AG09319 (cell line): ENCODE measurements around the gene FAM13A.

ENCODE experiments used
- DNase-seq: peaks from one replicate; pipeline ENCODE4 v3.0.0-alpha.2; 2010; ENCODE audit warnings: low read depth; ENCODE audit errors: extremely low read depth
- CTCF ChIP-seq: IDR thresholded peaks from 2 replicates; pipeline ENCODE4 v1.5.1; 2011; ENCODE audit warnings: low read depth, mild to moderate bottlenecking, inconsistent platforms, low read length, moderate library complexity

FAM13A gene

DNA sequence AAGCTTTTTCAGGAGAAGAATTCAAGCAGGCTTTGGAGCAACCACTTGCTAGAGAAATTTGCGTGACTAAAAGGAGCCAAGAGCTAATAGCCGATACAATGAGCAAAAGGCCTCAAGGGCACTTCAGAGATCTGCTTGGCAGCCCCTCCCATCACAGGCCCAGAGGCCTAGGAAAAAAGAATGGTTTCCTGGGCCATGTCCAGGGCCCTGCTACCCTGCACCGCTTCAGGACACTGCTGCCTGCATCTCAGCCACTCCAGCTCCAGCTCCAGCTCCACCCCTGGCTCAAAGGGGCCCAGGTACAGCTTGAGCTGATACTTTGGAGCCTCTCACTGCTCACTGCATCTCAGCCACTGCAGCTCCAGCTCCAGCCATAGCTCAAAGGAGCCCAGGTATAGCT lies 98.9 kb downstream of the FAM13A start:
- no peak for TF ChIP-seq CTCF
- no peak for DNase-seq

DNA sequence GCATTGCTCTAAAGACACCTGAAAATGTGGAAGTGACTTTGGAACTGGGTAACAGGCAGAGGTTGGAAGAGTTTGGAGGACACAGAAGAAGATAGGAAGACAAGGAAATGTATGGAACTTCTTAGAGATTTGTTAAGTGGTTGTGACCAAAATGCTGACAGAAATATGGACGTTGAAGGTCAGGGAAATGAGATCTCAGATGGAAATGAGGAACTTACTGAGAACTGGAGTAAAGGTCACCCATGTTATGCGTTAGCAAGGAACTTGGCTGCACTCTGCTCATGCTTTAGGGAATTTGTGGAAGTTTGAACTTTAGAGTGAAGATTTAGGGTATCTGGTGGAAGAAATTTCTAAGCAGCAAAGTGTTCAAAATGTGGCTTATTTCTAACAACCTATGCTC lies 99.4 kb downstream of the FAM13A start:
- DNase-seq: no peak
- no peak for TF ChIP-seq CTCF

DNA sequence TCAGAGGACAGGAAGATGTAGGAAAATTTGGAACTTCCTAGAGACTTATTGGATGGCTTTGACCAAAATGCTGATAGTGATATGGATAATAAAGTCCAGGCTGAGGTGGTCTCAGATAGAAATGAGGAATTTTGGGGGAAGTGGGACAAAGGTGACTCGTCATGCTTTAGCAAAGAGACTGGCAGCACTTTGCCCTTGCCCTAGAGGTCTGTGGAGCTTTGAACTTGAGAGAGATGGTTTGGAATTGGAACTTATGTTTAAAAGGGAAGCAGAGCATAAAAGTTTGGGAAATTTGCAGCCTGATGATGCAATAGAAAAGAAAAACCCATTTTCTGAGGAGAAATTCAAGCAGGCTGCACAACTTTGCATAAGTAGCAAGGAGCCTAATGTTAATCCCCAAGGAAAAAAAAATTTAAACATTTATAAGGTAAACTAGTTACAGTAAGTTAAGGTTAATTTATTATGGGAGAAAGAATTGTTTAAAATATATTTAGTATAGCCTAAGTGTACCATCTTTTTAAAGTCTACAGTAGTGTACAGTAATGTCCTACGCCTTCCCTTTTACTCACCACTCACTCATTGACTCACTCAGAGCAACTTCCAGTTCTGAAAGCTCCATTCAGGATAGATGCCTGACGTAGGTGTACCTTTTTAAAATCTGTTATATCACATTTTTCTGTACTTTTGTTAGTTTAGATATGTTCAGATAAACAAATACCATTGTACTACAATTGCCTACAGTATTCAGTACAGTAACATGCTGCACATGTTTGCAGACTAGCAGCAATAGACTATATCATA lies 101.2 kb downstream of the FAM13A start:
- no peak for TF ChIP-seq CTCF
- DNase-seq: no peak

DNA sequence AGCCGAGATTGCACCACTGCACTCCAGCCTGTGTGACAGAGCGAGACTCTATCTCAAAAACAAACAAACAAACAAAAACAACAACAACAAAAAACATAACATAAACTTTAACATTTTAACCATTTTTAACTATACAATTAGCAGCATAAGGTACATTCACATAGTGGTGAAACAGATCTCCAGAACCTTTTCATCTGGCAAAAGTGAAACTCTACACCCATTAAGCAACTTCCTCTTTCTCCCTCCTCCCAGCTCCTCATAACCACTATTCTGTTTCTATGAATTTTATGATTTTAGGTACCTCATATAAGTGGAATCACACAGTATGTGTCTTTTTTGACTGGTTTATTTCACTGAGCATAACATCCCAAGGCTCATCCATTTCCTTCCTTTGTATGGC lies 103.6 kb downstream of the FAM13A start:
- TF ChIP-seq CTCF: no peak
- DNase-seq: no peak

- no peak for DNase-seq
- no peak for TF ChIP-seq CTCF
Measured at GRCh38 chr4:88952081-88952480, 104.9 kb downstream of the FAM13A start.

GRCh38 chr4:88949605-88950004 lies 107.4 kb downstream of the FAM13A start:
- DNase-seq: no peak
- no peak for TF ChIP-seq CTCF

DNA sequence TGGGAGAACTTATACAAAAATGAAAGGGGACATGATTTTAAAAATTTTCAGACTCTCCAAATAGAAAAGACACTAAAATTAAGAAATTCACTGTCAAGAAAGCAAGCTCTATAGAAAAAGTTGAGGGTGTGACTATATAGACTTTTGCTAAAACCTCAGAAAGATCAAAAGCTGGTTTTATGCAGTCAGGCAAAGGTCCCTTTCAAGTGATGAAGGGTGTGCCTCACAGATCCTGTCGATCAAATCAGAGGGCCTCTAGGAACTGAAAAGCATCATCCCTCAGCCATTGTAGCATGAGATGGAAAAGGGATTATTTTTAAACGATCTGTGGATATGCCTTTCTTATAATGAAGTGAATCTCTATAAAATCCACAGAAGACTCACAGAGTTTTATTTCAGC lies 116.5 kb downstream of the FAM13A start:
- no peak for TF ChIP-seq CTCF
- no peak for DNase-seq
